ENCODE results near the gene CELA2A. TPM values are rescaled to one million over a fixed set of nuclear protein-coding genes. Genes with fewer than 3 reads are reported as not detected.

Gene CELA2A
- total RNA-seq, 1 experiment from 2014 or later = not detected

DNA sequence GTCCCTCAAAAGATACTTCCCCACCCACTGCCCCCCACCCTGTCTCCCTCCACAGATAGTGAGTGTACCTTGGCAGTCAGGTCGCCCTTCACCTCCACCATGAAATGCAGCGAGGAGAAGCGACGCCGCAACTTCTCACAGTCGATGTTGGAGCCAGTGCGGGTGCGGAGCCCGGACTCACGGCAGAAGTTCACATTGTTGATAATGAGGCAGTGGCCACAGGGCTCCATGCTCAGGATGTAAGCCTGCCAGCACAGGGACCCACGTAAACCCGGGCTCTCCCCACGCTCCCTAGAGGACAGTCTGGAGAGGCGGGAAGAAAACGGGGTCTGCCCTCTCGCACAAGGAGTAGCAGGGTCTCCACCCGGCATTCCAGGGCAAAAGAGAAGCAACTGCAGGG is 50.3 kb downstream of the CELA2A start:
- Histone ChIP-seq H3K4me1 (ENCODE audit: insufficient read depth, low read length, poor library complexity, severe bottlenecking) (no peaks in the 10 kb centered on the region), H3K9me3 (ENCODE audit: low read depth, low read length, poor library complexity, severe bottlenecking) (no peaks in the 10 kb centered on the region), H3K36me3 (ENCODE audit: insufficient read depth, low read length, poor library complexity, severe bottlenecking) (no peaks in the 10 kb centered on the region), H3K27ac (ENCODE audit: low read depth, low read length, poor library complexity, severe bottlenecking) (no peak overlapping the region), H3K4me3 (ENCODE audit: low read depth, low read length, poor library complexity, severe bottlenecking) (no peak overlapping the region), H3K27me3 (replicated peaks; ENCODE audit: insufficient read depth, low read depth, low read length, poor library complexity) (no peaks in the 10 kb centered on the region)
- POLR2A ChIA-PET (ENCODE audit: low non-redundant PET) = no interaction called here
- TF ChIP-seq EZH2 (IDR thresholded peaks at IDR 0.05; ENCODE audit: borderline replicate concordance, low read depth, low read length, poor library complexity, severe bottlenecking) = no peak
- TF ChIP-seq, protein P1, sequence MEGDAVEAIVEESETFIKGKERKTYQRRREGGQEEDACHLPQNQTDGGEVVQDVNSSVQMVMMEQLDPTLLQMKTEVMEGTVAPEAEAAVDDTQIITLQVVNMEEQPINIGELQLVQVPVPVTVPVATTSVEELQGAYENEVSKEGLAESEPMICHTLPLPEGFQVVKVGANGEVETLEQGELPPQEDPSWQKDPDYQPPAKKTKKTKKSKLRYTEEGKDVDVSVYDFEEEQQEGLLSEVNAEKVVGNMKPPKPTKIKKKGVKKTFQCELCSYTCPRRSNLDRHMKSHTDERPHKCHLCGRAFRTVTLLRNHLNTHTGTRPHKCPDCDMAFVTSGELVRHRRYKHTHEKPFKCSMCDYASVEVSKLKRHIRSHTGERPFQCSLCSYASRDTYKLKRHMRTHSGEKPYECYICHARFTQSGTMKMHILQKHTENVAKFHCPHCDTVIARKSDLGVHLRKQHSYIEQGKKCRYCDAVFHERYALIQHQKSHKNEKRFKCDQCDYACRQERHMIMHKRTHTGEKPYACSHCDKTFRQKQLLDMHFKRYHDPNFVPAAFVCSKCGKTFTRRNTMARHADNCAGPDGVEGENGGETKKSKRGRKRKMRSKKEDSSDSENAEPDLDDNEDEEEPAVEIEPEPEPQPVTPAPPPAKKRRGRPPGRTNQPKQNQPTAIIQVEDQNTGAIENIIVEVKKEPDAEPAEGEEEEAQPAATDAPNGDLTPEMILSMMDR (conservative IDR thresholded peaks at IDR 0.05; ENCODE audit: low read depth, low read length) = no peak
- no TSS peak for BruUV-seq (replicated peaks)
- CTCF ChIA-PET = no interaction called here
- intact Hi-C loops (cut with micrococcal nuclease; ENCODE audit: unreplicated experiment) = no loop called here
- no peak for DNase-seq (ENCODE audit: low spot score)

DNA sequence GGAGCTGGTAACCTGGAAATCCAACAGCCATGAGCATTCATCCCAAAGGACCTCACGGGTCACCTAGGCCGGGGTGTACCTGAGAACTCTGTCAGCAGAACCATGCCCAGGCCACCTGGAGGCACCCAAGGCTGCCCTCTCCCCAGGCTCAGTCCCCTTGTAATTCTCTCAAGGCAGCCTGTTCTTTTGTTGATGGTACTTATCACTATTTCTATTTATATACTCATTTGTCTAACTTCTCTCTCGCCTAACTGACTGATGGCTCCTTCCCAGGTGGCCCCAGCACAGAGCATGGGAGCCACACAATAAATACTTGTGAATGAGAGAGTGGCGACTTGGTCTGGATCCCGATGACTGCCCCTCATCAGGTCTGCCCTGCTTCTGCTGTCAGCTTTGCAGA is 50.7 kb downstream of the CELA2A start:
- intact Hi-C loops (cut with micrococcal nuclease; ENCODE audit: unreplicated experiment) = no loop called here
- POLR2A ChIA-PET (ENCODE audit: low non-redundant PET) = no interaction called here

GRCh38 chr1:15508700-15509487 is 52.4 kb downstream of the CELA2A start:
- DNase-seq (ENCODE audit: low spot score) = no peak

More for the DNA sequence above, 50.7 kb downstream of the CELA2A start:
- no peak overlapping the region for H3K27ac ChIP-seq (ENCODE audit: low read depth, low read length, poor library complexity, severe bottlenecking)
- H3K4me3 ChIP-seq (ENCODE audit: low read depth, low read length, poor library complexity, severe bottlenecking) = no peak overlapping the region
- no peaks in the 10 kb centered on the region for H3K4me1 ChIP-seq (ENCODE audit: insufficient read depth, low read length, poor library complexity, severe bottlenecking)
- no peak for TF ChIP-seq EZH2 (IDR thresholded peaks at IDR 0.05; ENCODE audit: borderline replicate concordance, low read depth, low read length, poor library complexity, severe bottlenecking)
- TF ChIP-seq, protein P1 (conservative IDR thresholded peaks at IDR 0.05; ENCODE audit: low read depth, low read length) = no peak
- H3K27me3 ChIP-seq (replicated peaks; ENCODE audit: insufficient read depth, low read depth, low read length, poor library complexity) = no peaks in the 10 kb centered on the region
- no TSS peak for BruUV-seq (replicated peaks)
- no peak for DNase-seq (ENCODE audit: low spot score)
- H3K36me3 ChIP-seq (ENCODE audit: insufficient read depth, low read length, poor library complexity, severe bottlenecking) = no peaks in the 10 kb centered on the region
- no peaks in the 10 kb centered on the region for H3K9me3 ChIP-seq (ENCODE audit: low read depth, low read length, poor library complexity, severe bottlenecking)
- CTCF ChIA-PET = no interaction called here

More at GRCh38 chr1:15508700-15509487, 52.4 kb downstream of the CELA2A start:
- no peak overlapping the region for H3K27ac ChIP-seq (ENCODE audit: low read depth, low read length, poor library complexity, severe bottlenecking)
- H3K9me3 ChIP-seq (ENCODE audit: low read depth, low read length, poor library complexity, severe bottlenecking) = no peaks in the 10 kb centered on the region
- H3K4me3 ChIP-seq (ENCODE audit: low read depth, low read length, poor library complexity, severe bottlenecking) = no peak overlapping the region
- CTCF ChIA-PET = interaction anchor here (0.7 kb wide), 1 partner anchor 9 kb away, joined by 8 read pairs; no protein-coding TSS in a partner anchor
- TF ChIP-seq, protein P1 (conservative IDR thresholded peaks at IDR 0.05; ENCODE audit: low read depth, low read length) = no peak
- TF ChIP-seq EZH2 (IDR thresholded peaks at IDR 0.05; ENCODE audit: borderline replicate concordance, low read depth, low read length, poor library complexity, severe bottlenecking) = no peak
- intact Hi-C loops (cut with micrococcal nuclease; ENCODE audit: unreplicated experiment) = no loop called here
- no TSS peak for BruUV-seq (replicated peaks)
- no peaks in the 10 kb centered on the region for H3K36me3 ChIP-seq (ENCODE audit: insufficient read depth, low read length, poor library complexity, severe bottlenecking)
- H3K27me3 ChIP-seq (replicated peaks; ENCODE audit: insufficient read depth, low read depth, low read length, poor library complexity) = no peaks in the 10 kb centered on the region
- POLR2A ChIA-PET (ENCODE audit: low non-redundant PET) = interaction anchor here (0.6 kb wide), 1 partner anchor 230 kb away, joined by 4 read pairs; no protein-coding TSS in a partner anchor
- no peaks in the 10 kb centered on the region for H3K4me1 ChIP-seq (ENCODE audit: insufficient read depth, low read length, poor library complexity, severe bottlenecking)

Measured in A673 (cell line).